Activated CD8-positive, alpha-beta T cell treated with anti-CD3 and anti-CD28 coated beads for 36 hours (primary cell): ENCODE data around the gene CHRM5. TPM values are rescaled to one million over a fixed set of nuclear protein-coding genes. Genes with fewer than 3 reads are reported as not detected.
A peak's percentile ranks its signal among the peaks of the same experiment; 100 is the strongest.

Experiments used
- ATAC-seq: fragments of 200-7000 bp; cut with Tn5 transposase; one replicate; pipeline ENCODE4 v1.10.0; 2021; ENCODE audit warnings: mild to moderate bottlenecking, moderate library complexity
- CTCF ChIA-PET: fragments of 350-600 bp; sonication (Branson Sonifier 250); formaldehyde crosslinking; loops from one replicate; lab custom pipeline; 2021; ENCODE audit warnings: antibody characterized with exemption; lab: Charles Lee
- POLR2A ChIA-PET: fragments of 350-600 bp; sonication (Branson Sonifier 250); formaldehyde crosslinking; loops from one replicate; lab custom pipeline; 2021; ENCODE audit warnings: antibody characterized with exemption; lab: Charles Lee
- DNase-seq: peaks from one replicate; pipeline ENCODE4 v3.0.0-alpha.2; 2020
- H3K27ac Mint-ChIP-seq: one replicate; pipeline ENCODE4 v1.8.0; 2021; ENCODE audit warnings: mild to moderate bottlenecking, mixed read lengths
- H3K27me3 Mint-ChIP-seq: one replicate; pipeline ENCODE4 v1.8.0; 2021; ENCODE audit warnings: mixed read lengths
- H3K36me3 Mint-ChIP-seq: one replicate; pipeline ENCODE4 v1.8.0; 2021; ENCODE audit warnings: low read depth, mixed read lengths
- H3K4me1 Mint-ChIP-seq: one replicate; pipeline ENCODE4 v1.8.0; 2021; ENCODE audit warnings: low read depth, mixed read lengths
- H3K4me3 Mint-ChIP-seq: one replicate; pipeline ENCODE4 v1.8.0; 2021; ENCODE audit warnings: mild to moderate bottlenecking, moderate library complexity, mixed read lengths
- H3K9me3 Mint-ChIP-seq: one replicate; pipeline ENCODE4 v1.8.0; 2021; ENCODE audit warnings: mixed read lengths
- intact Hi-C: fragments of 100-400 bp; cut with micrococcal nuclease; formaldehyde crosslinking; loops from one replicate; pipeline ENCODE4 v1.10.0; 2022
- total RNA-seq, 2 experiments: library from RNA; stranded (reverse); gene quantifications; one replicate each; pipeline ENCODE4 v1.2.3, GENCODE V29; 2021
- TF ChIP-seq, protein P1 (sequence below): fragments of 200-600 bp; IDR thresholded peaks from one replicate; pipeline ENCODE4 v1.8.0; 2022; ENCODE audit warnings: antibody characterized with exemption, mild to moderate bottlenecking

Gene CHRM5
- total RNA-seq, 2 experiments from 2014 or later, result not detected

DNA sequence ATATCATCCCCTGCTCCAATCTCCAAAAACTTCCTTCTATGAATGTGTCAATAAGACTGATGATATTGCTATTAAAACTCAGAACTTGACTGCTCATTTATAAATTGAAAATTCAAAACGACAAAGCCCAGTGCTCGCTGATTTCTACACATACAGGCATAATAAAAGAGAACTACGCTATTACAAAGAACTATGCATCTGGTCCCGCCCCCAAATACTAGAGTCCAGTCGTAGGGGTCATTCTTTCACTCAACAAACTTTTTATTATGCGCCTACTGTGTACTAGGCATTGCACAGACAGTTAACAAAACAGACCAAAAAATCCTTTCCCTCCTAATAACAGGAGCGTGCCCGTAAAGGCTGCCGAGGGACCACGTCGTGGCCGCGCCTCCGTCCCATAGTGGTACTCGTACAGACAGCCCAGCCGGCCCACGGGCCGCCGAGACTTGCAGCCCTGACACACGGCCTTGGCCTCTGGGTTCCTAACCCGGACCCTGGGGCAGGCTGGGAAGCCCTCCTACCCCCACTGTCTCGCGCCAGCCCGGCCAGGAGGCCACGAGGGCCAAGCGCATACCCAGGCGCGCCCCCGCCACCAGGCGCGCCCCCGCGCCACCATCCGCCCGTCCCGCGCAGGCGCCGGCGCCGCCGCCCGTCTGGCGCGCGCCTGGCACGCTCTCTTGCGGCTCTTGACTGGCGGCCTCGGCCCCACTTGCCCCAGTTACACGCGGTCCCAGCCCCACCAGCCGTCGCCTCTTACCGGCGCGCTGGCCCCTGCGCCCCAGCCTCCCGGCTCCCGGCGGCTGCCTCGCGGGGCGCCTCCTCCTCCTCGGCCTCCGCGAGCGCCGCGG, 70.0 kb downstream of the CHRM5 start:
- TF ChIP-seq, protein P1, sequence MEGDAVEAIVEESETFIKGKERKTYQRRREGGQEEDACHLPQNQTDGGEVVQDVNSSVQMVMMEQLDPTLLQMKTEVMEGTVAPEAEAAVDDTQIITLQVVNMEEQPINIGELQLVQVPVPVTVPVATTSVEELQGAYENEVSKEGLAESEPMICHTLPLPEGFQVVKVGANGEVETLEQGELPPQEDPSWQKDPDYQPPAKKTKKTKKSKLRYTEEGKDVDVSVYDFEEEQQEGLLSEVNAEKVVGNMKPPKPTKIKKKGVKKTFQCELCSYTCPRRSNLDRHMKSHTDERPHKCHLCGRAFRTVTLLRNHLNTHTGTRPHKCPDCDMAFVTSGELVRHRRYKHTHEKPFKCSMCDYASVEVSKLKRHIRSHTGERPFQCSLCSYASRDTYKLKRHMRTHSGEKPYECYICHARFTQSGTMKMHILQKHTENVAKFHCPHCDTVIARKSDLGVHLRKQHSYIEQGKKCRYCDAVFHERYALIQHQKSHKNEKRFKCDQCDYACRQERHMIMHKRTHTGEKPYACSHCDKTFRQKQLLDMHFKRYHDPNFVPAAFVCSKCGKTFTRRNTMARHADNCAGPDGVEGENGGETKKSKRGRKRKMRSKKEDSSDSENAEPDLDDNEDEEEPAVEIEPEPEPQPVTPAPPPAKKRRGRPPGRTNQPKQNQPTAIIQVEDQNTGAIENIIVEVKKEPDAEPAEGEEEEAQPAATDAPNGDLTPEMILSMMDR, result no peak
- Mint-ChIP-seq H3K36me3 (no peaks in the 10 kb centered on the region), H3K27me3 (no peaks in the 10 kb centered on the region), H3K4me3 (peak overlapping the region; percentile 80), H3K9me3 (no peaks in the 10 kb centered on the region), H3K27ac (peak overlapping the region; percentile 97), H3K4me1 (peaks cover 16% of the 10 kb centered on the region)
- DNase-seq (peak; percentile 76), ATAC-seq (peak; percentile 73)
- POLR2A ChIA-PET, result interaction anchor here (0.9 to 2.0 kb wide), 6 partner anchors 9 to 950 kb away, joined by 3 to 9 read pairs (median 4); partner anchors contain the start of genes EMC7, KATNBL1, PGBD4 and ZNF770
- CTCF ChIA-PET, result interaction anchor here (1.3 kb wide), 1 partner anchor 329 kb away, joined by 4 read pairs; the partner anchor contains the start of gene LPCAT4
- intact Hi-C loops, result no loop called here

- TF ChIP-seq, protein P1, result no peak
- H3K4me3 Mint-ChIP-seq, result peak within 1 kb of the TSS; percentile 80
- ChIA-PET POLR2A (interaction anchor here (0.9 to 2.0 kb wide), 6 partner anchors 9 to 949 kb away, joined by 3 to 9 read pairs (median 4); partner anchors contain the start of genes EMC7, KATNBL1, PGBD4 and ZNF770), CTCF (interaction anchor here (1.3 to 1.4 kb wide), 3 partner anchors 21 to 328 kb away, joined by 4 to 5 read pairs (median 4); partner anchors contain the start of gene LPCAT4)
- H3K36me3 Mint-ChIP-seq, result no peaks in the 10 kb centered on the region
- peaks cover 22% of the 10 kb centered on the region for H3K4me1 Mint-ChIP-seq
- no peaks in the 10 kb centered on the region for H3K9me3 Mint-ChIP-seq
- H3K27ac Mint-ChIP-seq, result peak within 1 kb of the TSS; percentile 97
- H3K27me3 Mint-ChIP-seq, result no peaks in the 10 kb centered on the region
- peak; percentile 76 for DNase-seq
- ATAC-seq, result peak; percentile 74
- intact Hi-C loops, result no loop called here
Measured at GRCh38 chr15:34038871-34039789, 70.8 kb downstream of the CHRM5 start, which contains the start of gene AVEN. AVEN (minus strand) TSS chr15:34039204; CDS start chr15:34039046, 158 bp downstream.

DNA sequence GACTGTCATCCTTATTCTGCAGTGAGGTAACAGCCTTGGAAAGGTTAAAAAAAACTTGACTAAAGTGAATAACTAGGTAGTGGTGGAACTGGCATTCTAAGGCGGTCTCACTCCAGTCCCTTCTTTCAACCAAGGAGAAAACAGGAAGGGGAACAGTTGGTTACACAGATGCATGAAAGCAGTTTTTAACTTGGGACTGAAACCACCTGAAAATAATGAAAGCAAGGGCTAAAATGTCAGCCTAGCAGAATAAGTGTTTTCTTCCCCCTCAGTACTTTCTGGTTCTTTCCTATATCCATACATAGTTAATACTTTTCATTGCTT, 71.5 kb downstream of the CHRM5 start:
- Mint-ChIP-seq H3K27ac (peak overlapping the region; percentile 93), H3K9me3 (no peaks in the 10 kb centered on the region), H3K4me3 (peak overlapping the region; percentile 75), H3K4me1 (peaks cover 22% of the 10 kb centered on the region), H3K27me3 (no peaks in the 10 kb centered on the region), H3K36me3 (no peaks in the 10 kb centered on the region)
- intact Hi-C loops, result no loop called here
- CTCF ChIA-PET, result interaction anchor here (1.3 to 1.4 kb wide), 3 partner anchors 21 to 328 kb away, joined by 4 to 5 read pairs (median 4); partner anchors contain the start of gene LPCAT4
- POLR2A ChIA-PET, result interaction anchor here (1.3 to 2.0 kb wide), 3 partner anchors 22 to 170 kb away, joined by 3 to 9 read pairs (median 3); partner anchors contain the start of genes EMC7, KATNBL1 and PGBD4
- DNase-seq (no peak), ATAC-seq (no peak)
- TF ChIP-seq, protein P1, result no peak

DNA sequence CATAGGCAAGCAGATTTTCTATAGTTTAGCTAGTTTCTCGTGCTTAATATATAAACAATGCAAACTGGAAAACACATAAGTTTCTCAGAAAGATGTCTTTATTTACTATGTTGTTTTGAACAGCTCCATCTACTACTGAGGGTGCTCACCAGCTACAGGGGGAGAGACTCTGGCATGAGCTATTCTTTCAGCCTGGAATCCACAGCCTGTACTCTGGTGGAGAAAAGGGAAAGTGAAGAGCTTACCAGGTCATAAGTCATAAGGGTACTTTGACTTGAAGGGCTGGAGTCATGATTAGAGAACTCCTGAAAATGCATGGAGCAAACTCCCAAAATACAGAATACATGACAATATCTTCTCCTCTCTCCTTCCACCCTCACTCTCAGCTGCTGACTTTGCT, 75.1 kb downstream of the CHRM5 start:
- no peaks in the 10 kb centered on the region for H3K27me3 Mint-ChIP-seq
- intact Hi-C loops, result no loop called here
- H3K36me3 Mint-ChIP-seq, result no peaks in the 10 kb centered on the region
- H3K4me1 Mint-ChIP-seq, result peaks cover 19% of the 10 kb centered on the region
- no peak for ATAC-seq
- TF ChIP-seq, protein P1, result no peak
- H3K4me3 Mint-ChIP-seq, result no peak overlapping the region
- H3K9me3 Mint-ChIP-seq, result no peaks in the 10 kb centered on the region
- H3K27ac Mint-ChIP-seq, result no peak overlapping the region
- no peak for DNase-seq
- POLR2A ChIA-PET, result no interaction called here
- CTCF ChIA-PET, result no interaction called here
